ENCODE results near the gene KCNH3. TPM values are rescaled to one million over a fixed set of nuclear protein-coding genes. Genes with fewer than 3 reads are reported as not detected.
"Not testable (repeated sequence)": the region's sequence is repeated elsewhere in the genome, so short reads cannot be mapped to it uniquely, and the experiment has no call there.

The KCNH3 gene
- total RNA-seq, 1 donor from 2014 or later: 31.9 TPM

GRCh38 chr12:49507139-49507538 is 31.7 kb upstream of the KCNH3 start:
- Mint-ChIP-seq H3K4me1 (ENCODE audit: low read depth) (peaks cover 13% of the 10 kb centered on the region), H3K27ac (peak overlapping the region; percentile 83), H3K36me3 (ENCODE audit: insufficient read depth) (peaks cover 23% of the 10 kb centered on the region), H3K9me3 (ENCODE audit: low read depth) (no peaks in the 10 kb centered on the region), H3K27me3 (no peaks in the 10 kb centered on the region), H3K4me3 (ENCODE audit: low read depth) (no peak overlapping the region)
- DNase-seq (ENCODE audit: low spot score, unreplicated experiment): no peak
- TF ChIP-seq CTCF (IDR thresholded peaks at IDR 0.05; ENCODE audit: unreplicated experiment): no peak

GRCh38 chr12:49509681-49510080 is 29.1 kb upstream of the KCNH3 start:
- not testable (repeated sequence) for H3K4me3 Mint-ChIP-seq (ENCODE audit: low read depth); H3K27ac Mint-ChIP-seq; DNase-seq (ENCODE audit: low spot score, unreplicated experiment); H3K27me3 Mint-ChIP-seq; H3K9me3 Mint-ChIP-seq (ENCODE audit: low read depth)
- Mint-ChIP-seq H3K4me1 (ENCODE audit: low read depth) (peaks cover 13% of the 10 kb centered on the region), H3K36me3 (ENCODE audit: insufficient read depth) (peaks cover 16% of the 10 kb centered on the region)

- no peak overlapping the region for H3K4me3 Mint-ChIP-seq (ENCODE audit: low read depth)
- no peak for DNase-seq (ENCODE audit: low spot score, unreplicated experiment)
- peaks cover 23% of the 10 kb centered on the region for H3K4me1 Mint-ChIP-seq (ENCODE audit: low read depth)
- peaks cover 9% of the 10 kb centered on the region for H3K36me3 Mint-ChIP-seq (ENCODE audit: insufficient read depth)
- H3K27ac Mint-ChIP-seq: no peak overlapping the region
- TF ChIP-seq CTCF (IDR thresholded peaks at IDR 0.05; ENCODE audit: unreplicated experiment): no peak
- no peaks in the 10 kb centered on the region for H3K9me3 Mint-ChIP-seq (ENCODE audit: low read depth)
- H3K27me3 Mint-ChIP-seq: no peaks in the 10 kb centered on the region
Measured at GRCh38 chr12:49511410-49511809, 27.4 kb upstream of the KCNH3 start.

GRCh38 chr12:49512546-49512945 is 26.3 kb upstream of the KCNH3 start:
- no peaks in the 10 kb centered on the region for H3K27me3 Mint-ChIP-seq
- no peak for DNase-seq (ENCODE audit: low spot score, unreplicated experiment)
- H3K4me1 Mint-ChIP-seq (ENCODE audit: low read depth): peaks cover 30% of the 10 kb centered on the region
- TF ChIP-seq CTCF (IDR thresholded peaks at IDR 0.05; ENCODE audit: unreplicated experiment): no peak
- no peak overlapping the region for H3K4me3 Mint-ChIP-seq (ENCODE audit: low read depth)
- no peaks in the 10 kb centered on the region for H3K9me3 Mint-ChIP-seq (ENCODE audit: low read depth)
- H3K27ac Mint-ChIP-seq: peak overlapping the region; percentile 62
- peaks cover 5% of the 10 kb centered on the region for H3K36me3 Mint-ChIP-seq (ENCODE audit: insufficient read depth)

GRCh38 chr12:49515266-49515665 is 23.6 kb upstream of the KCNH3 start:
- Mint-ChIP-seq H3K4me1 (ENCODE audit: low read depth) (peaks cover 44% of the 10 kb centered on the region), H3K27ac (peak overlapping the region; percentile 85), H3K36me3 (ENCODE audit: insufficient read depth) (peaks cover 8% of the 10 kb centered on the region), H3K27me3 (no peaks in the 10 kb centered on the region), H3K4me3 (ENCODE audit: low read depth) (peak overlapping the region; percentile 51), H3K9me3 (ENCODE audit: low read depth) (no peaks in the 10 kb centered on the region)
- DNase-seq (ENCODE audit: low spot score, unreplicated experiment): no peak
- no peak for TF ChIP-seq CTCF (IDR thresholded peaks at IDR 0.05; ENCODE audit: unreplicated experiment)

- DNase-seq (ENCODE audit: low spot score, unreplicated experiment): no peak
- H3K36me3 Mint-ChIP-seq (ENCODE audit: insufficient read depth): peaks cover 25% of the 10 kb centered on the region
- no peaks in the 10 kb centered on the region for H3K9me3 Mint-ChIP-seq (ENCODE audit: low read depth)
- peak overlapping the region; percentile 75 for H3K27ac Mint-ChIP-seq
- no peak overlapping the region for H3K4me3 Mint-ChIP-seq (ENCODE audit: low read depth)
- no peaks in the 10 kb centered on the region for H3K27me3 Mint-ChIP-seq
- TF ChIP-seq CTCF (IDR thresholded peaks at IDR 0.05; ENCODE audit: unreplicated experiment): no peak
- peaks cover 36% of the 10 kb centered on the region for H3K4me1 Mint-ChIP-seq (ENCODE audit: low read depth)
Measured at GRCh38 chr12:49518914-49519573, 19.8 kb upstream of the KCNH3 start.
